ENCODE results near the gene ST6GALNAC2.

ST6GALNAC2 gene

DNA sequence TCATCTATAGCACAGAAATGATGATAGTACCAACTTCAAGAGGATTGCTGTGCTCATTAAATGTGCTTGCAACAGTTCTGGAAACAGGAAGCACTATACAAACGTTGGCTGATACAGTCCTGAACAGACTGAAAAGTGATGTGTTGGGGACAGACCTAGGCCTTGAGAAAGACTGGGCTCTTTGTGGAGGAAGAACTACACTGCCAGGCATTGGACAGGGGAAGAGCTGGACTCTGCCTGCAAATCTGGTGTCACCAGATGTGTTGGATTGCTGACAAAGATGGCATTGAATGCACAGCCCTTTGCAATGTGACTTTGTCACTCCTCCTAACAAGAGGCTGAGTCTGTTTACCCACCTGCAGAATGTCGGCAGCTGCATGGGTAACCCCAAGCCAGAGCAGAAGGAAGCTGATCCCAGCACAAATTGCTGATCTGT lies 12.4 kb upstream of the ST6GALNAC2 start:
- DNase-seq, result no peak

DNA sequence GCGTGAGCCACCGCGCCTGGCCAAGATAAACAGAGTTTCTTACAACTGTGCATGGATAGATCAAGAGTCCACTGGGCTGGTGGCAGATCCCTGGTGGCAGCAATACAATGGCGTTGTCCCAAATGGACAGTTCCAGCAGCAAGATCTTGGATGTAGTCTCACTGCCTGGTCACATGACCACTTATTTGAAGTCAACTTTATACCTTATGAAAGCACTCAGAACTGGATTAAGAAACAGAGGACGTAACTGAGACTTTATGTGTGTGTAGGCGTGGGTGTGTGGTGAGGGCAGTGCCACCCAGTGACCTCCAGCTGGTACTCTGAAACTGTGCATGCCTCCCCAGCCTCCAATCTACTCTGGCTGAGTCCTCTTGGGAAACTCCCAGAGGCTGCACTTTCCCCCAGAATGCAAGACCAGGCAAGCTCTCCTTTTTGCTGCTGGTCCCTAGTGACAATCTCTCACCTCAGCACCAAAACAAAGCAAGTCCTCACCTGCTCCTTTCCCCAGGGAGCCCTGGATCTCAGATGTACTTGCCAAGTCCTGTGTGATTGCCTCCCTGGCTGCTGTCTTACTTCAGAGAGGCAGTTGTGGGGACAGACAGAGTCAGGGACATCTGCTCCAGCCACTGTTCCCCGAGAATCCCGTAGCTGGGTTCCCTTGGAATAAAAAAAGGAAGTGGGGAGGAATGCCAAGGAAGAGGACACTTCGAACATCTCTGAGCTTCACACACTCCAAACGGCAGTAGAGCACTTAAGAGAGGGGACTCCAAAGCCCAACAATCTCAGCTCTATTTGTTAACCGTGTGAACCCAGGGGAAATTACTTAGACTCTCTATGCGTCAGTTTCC lies 11.7 kb upstream of the ST6GALNAC2 start:
- no peak for DNase-seq

DNA sequence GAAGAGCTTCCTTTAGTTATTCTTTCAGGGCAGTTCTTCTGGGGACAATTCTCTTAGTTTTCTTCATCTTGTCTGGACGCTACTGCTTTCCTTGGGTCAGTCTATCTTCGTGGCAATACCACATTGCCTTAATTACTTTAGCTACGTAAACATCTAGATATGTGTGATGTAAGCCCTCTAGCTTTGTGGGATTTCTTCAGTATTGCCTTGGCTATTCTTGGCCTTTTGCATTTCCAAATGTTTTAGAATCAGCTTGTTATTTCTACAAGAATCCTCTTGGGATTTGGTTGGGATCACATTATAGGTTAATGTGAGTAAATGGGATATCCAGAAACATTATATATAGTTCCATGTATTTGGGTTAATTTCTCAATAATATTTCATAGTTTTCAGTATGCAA lies 9.0 kb upstream of the ST6GALNAC2 start:
- no peak for DNase-seq

DNA sequence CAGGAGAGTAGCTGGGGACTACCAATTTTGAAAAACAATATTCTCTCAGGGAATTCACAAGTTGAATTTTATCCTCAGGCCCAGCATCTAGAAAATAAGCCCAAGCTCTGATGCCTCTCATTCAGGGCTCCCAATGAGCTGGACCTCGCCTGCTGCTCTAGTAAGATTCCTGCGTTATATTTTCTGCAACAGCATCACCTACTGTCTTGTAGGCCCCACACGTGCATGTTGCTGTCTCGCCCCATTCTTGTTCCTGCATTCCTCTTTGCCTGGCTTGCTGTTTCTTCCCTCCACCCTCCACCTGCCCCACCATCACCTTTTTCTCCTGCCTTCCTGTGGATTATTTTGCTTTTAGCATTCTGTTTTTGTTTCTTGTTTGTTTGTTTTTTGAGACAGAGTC lies 8.3 kb upstream of the ST6GALNAC2 start:
- DNase-seq, result no peak

DNA sequence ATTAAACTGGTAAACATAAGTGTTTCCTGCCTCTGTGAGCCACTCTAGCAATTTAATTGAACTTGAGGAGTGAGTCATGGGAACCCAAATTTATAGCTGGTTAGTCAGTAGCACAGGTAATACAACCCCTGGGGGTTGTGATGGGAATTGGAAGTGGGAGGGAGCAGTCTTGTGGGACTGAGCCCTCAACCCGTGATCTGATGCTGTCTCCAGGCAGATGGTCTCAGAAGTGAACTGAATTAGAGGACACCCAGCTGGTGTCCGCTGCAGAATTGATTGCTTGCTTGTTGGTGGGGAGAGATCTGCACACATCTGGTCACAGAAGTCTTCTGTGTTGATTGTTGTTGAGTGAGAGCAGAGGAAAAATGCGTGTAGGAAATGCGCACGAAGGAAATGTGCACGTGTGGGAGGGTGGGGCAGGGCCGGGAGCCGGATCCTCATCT lies 7.7 kb upstream of the ST6GALNAC2 start:
- no peak for DNase-seq

DNA sequence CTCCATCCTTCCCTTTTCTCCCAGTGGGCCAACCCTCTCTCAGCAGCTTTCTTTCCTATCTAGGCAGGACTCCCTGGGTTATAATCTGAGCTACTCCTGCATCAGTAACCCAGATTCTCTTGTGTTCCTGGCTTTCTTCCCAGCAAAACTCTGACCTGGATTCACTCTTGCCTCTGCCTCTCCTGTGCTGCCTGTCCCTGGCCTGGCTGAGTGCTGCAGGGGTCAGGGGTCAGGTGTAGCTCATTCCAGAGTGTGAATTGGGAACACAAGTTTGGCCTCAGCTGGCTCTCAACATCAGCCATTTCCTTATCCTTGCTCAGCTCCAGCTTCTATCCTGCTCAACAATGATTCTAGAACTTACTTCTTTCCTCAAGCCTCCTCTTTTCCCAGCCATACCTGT lies 2.5 kb upstream of the ST6GALNAC2 start:
- no peak for DNase-seq

GRCh38 chr17:76586741-76587487 lies 1.3 kb upstream of the ST6GALNAC2 start:
- DNase-seq, result no peak

DNA sequence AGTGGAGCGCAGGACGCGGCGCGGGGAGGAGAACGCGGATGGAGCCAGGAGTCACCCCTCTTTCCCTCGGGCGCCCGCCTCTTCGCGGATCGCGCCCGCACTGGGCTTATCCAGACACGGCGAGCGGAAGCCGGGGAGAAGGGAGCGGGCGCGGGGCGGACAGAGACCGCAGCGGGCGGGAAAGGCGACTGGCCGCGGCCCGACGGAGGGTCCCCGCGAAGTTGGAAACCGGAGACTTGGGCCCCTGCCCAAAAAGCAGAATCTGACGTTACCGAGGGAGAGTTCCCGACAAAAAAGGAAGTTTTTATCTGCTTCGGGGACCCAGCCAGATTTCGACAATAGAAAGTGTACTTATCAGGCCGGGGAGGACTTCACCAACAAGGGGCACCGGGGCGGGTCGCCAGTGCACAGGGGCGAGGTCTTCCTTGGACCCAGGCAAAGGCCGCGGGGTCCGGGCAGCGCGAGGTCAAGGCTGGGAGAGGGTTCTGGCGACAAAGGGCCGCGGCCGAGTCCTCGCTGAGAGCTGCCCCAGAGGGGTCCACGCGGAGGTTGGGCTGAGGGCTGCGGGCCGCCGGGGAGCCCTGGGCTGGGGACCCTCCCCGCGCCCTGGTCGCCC lies 519 bp downstream of the ST6GALNAC2 start:
- no peak for DNase-seq

DNA sequence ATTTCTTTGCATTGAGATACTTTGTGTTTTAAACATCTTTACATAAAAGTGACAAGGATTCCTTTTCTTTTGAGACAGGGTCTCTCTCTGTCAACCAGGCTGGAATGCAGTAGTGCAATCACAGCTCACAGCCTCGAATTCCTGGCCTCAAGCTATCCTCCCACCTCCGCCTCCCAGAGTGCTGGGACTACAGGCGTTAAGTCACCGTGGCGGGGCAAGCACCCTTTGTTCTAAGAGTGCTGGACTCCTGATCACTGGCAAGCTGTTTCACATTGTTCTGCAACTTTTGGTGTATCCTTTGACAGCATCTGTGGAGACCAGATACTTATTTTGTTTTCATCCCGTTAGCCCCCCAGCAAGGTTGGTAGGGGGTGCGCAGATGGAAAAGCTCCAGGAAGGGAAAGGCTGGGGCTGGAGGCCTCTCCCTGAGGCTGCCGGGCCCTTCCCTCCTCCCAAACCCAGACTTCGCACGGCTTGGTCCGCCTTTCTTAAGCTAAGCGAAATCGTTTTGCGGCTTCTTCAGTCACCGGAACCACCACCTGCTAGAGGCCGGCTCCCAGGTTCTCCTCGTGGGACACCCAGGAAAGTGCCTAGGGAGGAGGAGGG lies 1.1 kb downstream of the ST6GALNAC2 start:
- DNase-seq, result no peak

DNA sequence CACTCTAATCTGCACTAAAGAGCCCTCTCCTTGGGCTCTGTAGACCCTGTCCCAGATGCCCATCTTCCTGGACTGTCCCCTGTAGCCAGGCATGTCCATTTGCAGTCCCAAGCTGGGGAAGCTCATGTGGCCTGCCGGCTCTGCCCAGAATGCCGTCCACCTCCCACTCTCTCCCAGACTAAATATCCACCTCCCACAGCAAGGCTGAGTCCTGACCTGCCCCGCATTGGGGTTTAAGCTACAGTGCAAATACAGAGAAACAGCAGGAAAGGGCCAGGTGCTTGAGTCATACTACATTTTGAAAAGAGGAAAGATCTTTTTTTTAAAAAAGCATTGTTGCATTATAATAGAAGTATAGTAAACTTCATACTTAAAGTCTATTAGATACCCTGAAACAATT lies 3.0 kb downstream of the ST6GALNAC2 start:
- DNase-seq, result no peak

DNA sequence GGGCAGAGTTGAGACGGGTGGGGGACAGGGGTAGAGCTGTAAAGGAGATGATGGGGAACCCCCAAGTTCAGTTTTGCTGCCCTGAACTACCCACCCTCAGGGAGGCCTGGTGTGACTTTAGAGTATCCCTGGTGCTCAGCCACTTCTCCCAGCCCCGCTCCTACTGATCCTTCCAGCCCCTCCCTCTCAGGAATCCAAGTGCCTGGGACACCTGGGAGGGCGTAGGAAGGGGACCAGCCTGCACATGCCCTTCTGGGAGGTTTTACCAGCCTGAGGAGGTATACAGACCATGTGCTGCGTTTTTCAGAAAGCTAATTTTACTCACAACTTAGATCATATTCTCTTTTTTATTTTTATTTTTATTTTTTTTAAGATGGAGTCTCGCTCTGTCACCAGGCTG lies 4.1 kb downstream of the ST6GALNAC2 start:
- DNase-seq, result no peak

- no peak for DNase-seq
Observed at GRCh38 chr17:76579281-76579680, 6.4 kb downstream of the ST6GALNAC2 start.

- DNase-seq, result no peak
Observed at GRCh38 chr17:76578376-76578775, 7.3 kb downstream of the ST6GALNAC2 start.

- DNase-seq, result no peak
Observed at GRCh38 chr17:76577876-76578275, 7.8 kb downstream of the ST6GALNAC2 start.

GRCh38 chr17:76576189-76576588 lies 9.5 kb downstream of the ST6GALNAC2 start:
- no peak for DNase-seq

GRCh38 chr17:76575570-76575969 lies 10.1 kb downstream of the ST6GALNAC2 start:
- DNase-seq, result no peak

DNA sequence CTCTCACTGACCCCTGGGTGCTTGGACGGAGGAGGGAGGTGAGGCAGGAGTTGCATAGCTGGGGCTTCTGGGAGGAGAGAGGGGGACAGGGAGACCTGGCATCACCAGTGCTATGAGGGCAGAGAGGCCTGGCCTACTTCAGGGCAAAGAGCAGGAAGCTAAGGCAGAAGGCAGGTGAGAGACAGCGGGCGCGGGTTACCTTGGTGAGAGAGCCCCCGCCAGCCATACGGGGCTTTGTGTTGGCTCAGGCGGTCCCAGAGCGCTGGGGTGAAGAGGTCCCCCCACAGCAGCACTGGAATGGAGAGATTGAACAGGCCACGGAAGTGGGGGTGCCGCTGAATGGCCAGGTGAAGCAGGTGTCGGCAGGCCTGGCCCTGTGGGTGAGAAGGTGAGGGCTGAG lies 11.5 kb downstream of the ST6GALNAC2 start:
- DNase-seq, result no peak

- DNase-seq, result no peak
Observed at GRCh38 chr17:76573096-76573495, 12.6 kb downstream of the ST6GALNAC2 start.

- DNase-seq, result no peak
Observed at GRCh38 chr17:76572201-76572910, 13.3 kb downstream of the ST6GALNAC2 start.

- no peak for DNase-seq
Observed at GRCh38 chr17:76570877-76571471, 14.7 kb downstream of the ST6GALNAC2 start.

DNA sequence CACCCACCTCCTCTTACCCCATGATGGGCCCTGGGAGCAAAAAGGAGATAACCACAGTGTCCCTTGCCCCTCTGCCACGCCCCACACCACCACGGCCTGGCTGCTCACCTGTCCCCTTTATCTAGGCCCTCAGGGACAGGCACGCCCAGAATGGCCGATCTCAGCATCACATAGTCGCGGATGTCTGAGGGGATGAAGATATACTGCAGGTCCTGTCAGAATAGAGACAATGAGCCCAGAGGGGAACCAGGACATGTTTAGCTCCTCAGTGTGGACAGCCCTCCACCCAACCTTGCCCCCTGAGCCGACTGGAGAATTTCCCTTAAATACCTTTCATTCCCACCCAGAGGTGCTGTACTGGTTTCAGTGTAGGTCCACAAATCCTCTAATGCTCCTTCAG lies 15.2 kb downstream of the ST6GALNAC2 start:
- no peak for DNase-seq

DNA sequence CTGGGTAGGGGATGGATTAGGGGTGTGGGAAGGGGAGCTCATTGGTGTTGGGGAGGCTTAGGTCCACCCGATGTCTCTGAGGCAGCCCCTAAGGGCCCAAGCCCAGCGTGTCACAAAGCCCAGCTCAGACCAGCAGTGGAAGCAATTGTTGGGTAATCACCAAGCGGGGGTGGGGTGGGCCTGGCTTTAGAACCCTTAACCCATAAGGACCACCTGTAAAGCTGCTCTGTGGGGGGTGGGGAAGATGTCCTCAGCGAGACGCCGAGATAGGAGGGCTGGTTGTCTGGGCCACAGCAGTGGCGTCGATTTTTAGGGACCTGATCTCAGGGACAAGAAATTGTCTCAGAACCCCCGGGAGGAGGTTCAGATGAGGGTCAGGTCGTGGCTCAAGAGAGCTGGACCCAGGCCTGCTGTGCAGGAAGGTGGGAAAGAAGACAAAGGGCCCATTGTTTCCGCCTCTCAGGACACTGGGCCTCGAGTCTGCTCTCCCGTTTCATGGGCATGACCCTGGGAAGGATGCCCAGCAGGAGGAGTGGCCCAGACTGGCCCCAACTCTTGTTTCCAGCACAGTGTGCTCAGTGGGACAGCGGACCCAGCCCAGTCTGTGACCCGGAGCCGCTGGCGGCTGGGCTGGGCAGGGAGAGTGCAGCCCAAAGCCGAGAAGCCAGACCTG lies 15.9 kb downstream of the ST6GALNAC2 start:
- DNase-seq, result no peak
